Prostate gland (tissue), 2 donors: ENCODE measurements around the gene TMEM117. TPM values are rescaled to one million over a fixed set of nuclear protein-coding genes. Genes with fewer than 3 reads are reported as not detected.

Experiments used
- DNase-seq: peaks from one replicate; pipeline ENCODE4 v3.0.0-alpha.2; 2019; ENCODE audit warnings: low spot score
- H3K27ac ChIP-seq, 2 donors: fragments of 200-600 bp; sonication (generic); 2 replicates each; pipeline ENCODE4 v1.5.1; 2017 to 2019
- H3K27me3 ChIP-seq: fragments of 200-600 bp; sonication (generic); replicated peaks from 2 replicates; pipeline ENCODE4 v1.5.1; 2019; ENCODE audit not compliant: insufficient read depth
- H3K36me3 ChIP-seq, 2 donors: fragments of 200-600 bp; sonication (generic); 1 replicate in 1 of 2; 2 replicates in 1 of 2; pipeline versions ENCODE4 v1.5.1 to v1.8.1; 2017 to 2019
- H3K4me1 ChIP-seq: fragments of 200-600 bp; sonication (generic); replicated peaks from 2 replicates; pipeline ENCODE4 v1.5.1; 2019
- H3K4me3 ChIP-seq, 2 donors: fragments of 200-600 bp; sonication (generic); 2 replicates each; pipeline ENCODE4 v1.5.1; 2017 to 2019
- H3K9me3 ChIP-seq: fragments of 200-600 bp; sonication (generic); 2 replicates; pipeline ENCODE4 v1.5.1; 2017
- CTCF ChIP-seq, 4 experiments: fragments of 200-600 bp in 2 of 4; fragments of 450-650 bp in 2 of 4; sonication (generic) in 2 of 4; IDR thresholded peaks; 1 replicate in 3 of 4; 2 replicates in 1 of 4; pipeline ENCODE4 v1.5.1; 2016 to 2019; ENCODE audit warnings: antibody characterized with exemption in 4 of 4, mild to moderate bottlenecking in 2 of 4, moderate library complexity in 2 of 4
- POLR2A ChIP-seq: fragments of 450-650 bp; IDR thresholded peaks from one replicate; pipeline ENCODE4 v1.6.1; 2016; ENCODE audit warnings: antibody characterized with exemption, mild to moderate bottlenecking
- POLR2AphosphoS5 ChIP-seq: sonication (generic); formaldehyde crosslinking; IDR thresholded peaks from one replicate; pipeline ENCODE4 v1.6.1; 2017; ENCODE audit warnings: antibody characterized with exemption
- WGBS: methylation state at CpG from one replicate; pipeline ENCODE4 v1.1.5; 2018; 5-methylcytosine and 5-hydroxymethylcytosine counted together
- intact Hi-C: fragments of 100-400 bp; cut with DNase I; formaldehyde crosslinking; loops from one replicate; pipeline ENCODE4 v1.14.2; 2022
- total RNA-seq, 2 donors: library from RNA; depleted of rRNA; stranded (reverse); fragments of >200 nt; gene quantifications; one replicate each; pipeline ENCODE4 v1.1.0, GENCODE V29; 2016

TMEM117 gene
- total RNA-seq, 2 donors from 2014 or later = 15.5 to 26.5 TPM

- no peak overlapping the region for H3K4me3 ChIP-seq
- no peaks in the 10 kb centered on the region for H3K4me1 ChIP-seq
- WGBS = 81% methylated on average over 3 of the region's 3 CpGs
- no peaks in the 10 kb centered on the region for H3K9me3 ChIP-seq
- H3K27ac ChIP-seq = no peak overlapping the region
- intact Hi-C loops = no loop called here
- TF ChIP-seq POLR2A (no peak), POLR2AphosphoS5 (no peak), CTCF (IDR thresholded peaks at IDR 0.05) (no peak)
- no peaks in the 10 kb centered on the region for H3K27me3 ChIP-seq
- H3K36me3 ChIP-seq = no peaks in the 10 kb centered on the region
- no peak for DNase-seq
These were observed 79.1 kb downstream of the TMEM117 start for GRCh38 chr12:43914923-43915468.

DNA sequence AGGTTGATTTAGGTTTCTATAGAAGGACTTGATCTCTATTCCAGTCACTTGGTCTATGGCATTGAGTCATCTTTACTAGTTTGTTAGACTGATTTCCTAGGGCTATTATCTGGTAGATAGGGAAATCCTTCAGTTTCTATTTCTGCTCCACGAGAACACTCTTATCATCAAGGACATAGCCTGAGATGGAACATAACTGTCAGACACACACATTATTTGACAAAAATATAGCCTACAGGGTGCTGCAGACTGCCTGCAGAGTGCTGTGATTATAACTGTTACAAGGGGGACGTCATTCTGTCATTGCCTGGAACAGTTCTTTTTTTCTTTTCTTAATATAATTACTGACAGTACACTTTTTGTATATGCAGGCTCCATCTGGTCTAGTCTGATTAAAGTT lies 82.0 kb downstream of the TMEM117 start:
- no peaks in the 10 kb centered on the region for H3K4me1 ChIP-seq
- whole genome bisulfite sequencing = 70% methylated on average over 2 of the region's 2 CpGs
- intact Hi-C loops = no loop called here

GRCh38 chr12:43921666-43922337 lies 85.9 kb downstream of the TMEM117 start:
- Histone ChIP-seq H3K27me3 (no peaks in the 10 kb centered on the region), H3K4me1 (no peaks in the 10 kb centered on the region), H3K36me3 (no peaks in the 10 kb centered on the region), H3K4me3 (no peak overlapping the region), H3K27ac (no peak overlapping the region), H3K9me3 (no peaks in the 10 kb centered on the region)
- intact Hi-C loops = no loop called here
- no peak for TF ChIP-seq CTCF (IDR thresholded peaks at IDR 0.05)
- TF ChIP-seq POLR2A = no peak
- TF ChIP-seq POLR2AphosphoS5 = no peak
- DNase-seq = no peak
- WGBS = 93% methylated on average over 3 of the region's 3 CpGs

More for the DNA sequence above, 82.0 kb downstream of the TMEM117 start:
- Histone ChIP-seq H3K36me3 (no peaks in the 10 kb centered on the region), H3K27me3 (no peaks in the 10 kb centered on the region), H3K9me3 (no peaks in the 10 kb centered on the region), H3K4me3 (no peak overlapping the region), H3K27ac (no peak overlapping the region)
- TF ChIP-seq POLR2A = no peak
- no peak for TF ChIP-seq CTCF (IDR thresholded peaks at IDR 0.05)
- TF ChIP-seq POLR2AphosphoS5 = no peak
- DNase-seq = no peak

- Histone ChIP-seq H3K27me3 (no peaks in the 10 kb centered on the region), H3K36me3 (no peaks in the 10 kb centered on the region), H3K4me1 (no peaks in the 10 kb centered on the region), H3K27ac (no peak overlapping the region), H3K4me3 (no peak overlapping the region), H3K9me3 (no peaks in the 10 kb centered on the region)
- no peak for DNase-seq
- intact Hi-C loops = no loop called here
- no peak for TF ChIP-seq POLR2A
- TF ChIP-seq CTCF (IDR thresholded peaks at IDR 0.05) = no peak
- TF ChIP-seq POLR2AphosphoS5 = no peak
- 88% methylated on average over 1 of the region's 1 CpG for WGBS
These were observed 94.2 kb downstream of the TMEM117 start for GRCh38 chr12:43930032-43930431.

- 92% methylated on average over 2 of the region's 2 CpGs for WGBS
- H3K4me1 ChIP-seq = no peaks in the 10 kb centered on the region
- no peaks in the 10 kb centered on the region for H3K27me3 ChIP-seq
- TF ChIP-seq POLR2AphosphoS5 (no peak), POLR2A (no peak)
- H3K4me3 ChIP-seq = no peak overlapping the region
- H3K36me3 ChIP-seq = no peaks in the 10 kb centered on the region
- intact Hi-C loops = no loop called here
- H3K27ac ChIP-seq = no peak overlapping the region
- H3K9me3 ChIP-seq = no peaks in the 10 kb centered on the region
- DNase-seq = no peak
These were observed 95.3 kb downstream of the TMEM117 start for GRCh38 chr12:43931187-43931586.
